Karpas-422 (cell line): Measurements from ENCODE around the gene FSTL5. TPM values are rescaled to one million over a fixed set of nuclear protein-coding genes. Genes with fewer than 3 reads are reported as not detected.

ENCODE experiments used
- DNase-seq: peaks from one replicate; pipeline ENCODE4 v3.0.0-alpha.2; 2015
- H2AFZ ChIP-seq: fragments of 200-600 bp; sonication (generic); 2 replicates; pipeline ENCODE4 v1.6.1; 2014; ENCODE audit warnings: antibody characterized with exemption, low read length, mixed read lengths
- H3K27ac ChIP-seq: fragments of 200-600 bp; sonication (generic); 2 replicates; pipeline ENCODE4 v1.5.1; 2014; ENCODE audit warnings: mild to moderate bottlenecking, low read length, moderate library complexity
- H3K27me3 ChIP-seq: fragments of 200-600 bp; sonication (generic); 2 replicates; pipeline ENCODE4 v1.6.1; 2014; ENCODE audit warnings: low read length, mixed read lengths
- H3K36me3 ChIP-seq: fragments of 200-600 bp; sonication (generic); 2 replicates; pipeline ENCODE4 v1.6.1; 2014; ENCODE audit warnings: low read length, mixed read lengths; ENCODE audit not compliant: insufficient read depth
- H3K4me1 ChIP-seq: fragments of 200-600 bp; sonication (generic); 2 replicates; pipeline ENCODE4 v1.6.1; 2014; ENCODE audit warnings: mild to moderate bottlenecking, low read length, mixed read lengths
- H3K4me2 ChIP-seq: fragments of 200-600 bp; sonication (generic); 2 replicates; pipeline ENCODE4 v1.6.1; 2014; ENCODE audit warnings: low read length, low read depth, mild to moderate bottlenecking; ENCODE audit not compliant: poor library complexity, severe bottlenecking
- H3K4me3 ChIP-seq: fragments of 200-600 bp; sonication (generic); 2 replicates; pipeline ENCODE4 v1.5.1; 2014; ENCODE audit warnings: mild to moderate bottlenecking, antibody characterized with exemption, low read length, mixed read lengths
- H3K79me2 ChIP-seq: fragments of 200-600 bp; sonication (generic); 2 replicates; pipeline ENCODE4 v1.6.1; 2014; ENCODE audit warnings: mild to moderate bottlenecking, low read length, mixed read lengths
- H3K9ac ChIP-seq: fragments of 200-600 bp; sonication (generic); 2 replicates; pipeline ENCODE4 v1.6.0; 2014; ENCODE audit warnings: low read length
- H3K9me2 ChIP-seq: fragments of 200-600 bp; sonication (generic), shearing (Covaris generic); replicated peaks from 2 replicates; pipeline ENCODE4 v1.6.0; 2014; ENCODE audit warnings: mild to moderate bottlenecking, low read length, moderate library complexity; ENCODE audit not compliant: insufficient read depth
- H3K9me3 ChIP-seq: fragments of 300-700, 200-600 bp; sonication (generic); 2 replicates; pipeline ENCODE4 v1.6.1; 2014; ENCODE audit warnings: low read length, mixed read lengths
- H4K20me1 ChIP-seq: fragments of 200-600 bp; sonication (generic); 2 replicates; pipeline ENCODE4 v1.6.1; 2014; ENCODE audit warnings: mild to moderate bottlenecking, antibody characterized with exemption, low read length, low read depth; ENCODE audit not compliant: insufficient read depth
- total RNA-seq: library from RNA; depleted of rRNA; stranded (reverse); fragments of >200 nt; shearing (Covaris generic); gene quantifications from 2 replicates; pipeline ENCODE4 v1.2.3, GENCODE V29; 2014; ENCODE audit warnings: low replicate concordance

FSTL5 gene
- total RNA-seq, 1 experiment from 2014 or later, result not detected

DNA sequence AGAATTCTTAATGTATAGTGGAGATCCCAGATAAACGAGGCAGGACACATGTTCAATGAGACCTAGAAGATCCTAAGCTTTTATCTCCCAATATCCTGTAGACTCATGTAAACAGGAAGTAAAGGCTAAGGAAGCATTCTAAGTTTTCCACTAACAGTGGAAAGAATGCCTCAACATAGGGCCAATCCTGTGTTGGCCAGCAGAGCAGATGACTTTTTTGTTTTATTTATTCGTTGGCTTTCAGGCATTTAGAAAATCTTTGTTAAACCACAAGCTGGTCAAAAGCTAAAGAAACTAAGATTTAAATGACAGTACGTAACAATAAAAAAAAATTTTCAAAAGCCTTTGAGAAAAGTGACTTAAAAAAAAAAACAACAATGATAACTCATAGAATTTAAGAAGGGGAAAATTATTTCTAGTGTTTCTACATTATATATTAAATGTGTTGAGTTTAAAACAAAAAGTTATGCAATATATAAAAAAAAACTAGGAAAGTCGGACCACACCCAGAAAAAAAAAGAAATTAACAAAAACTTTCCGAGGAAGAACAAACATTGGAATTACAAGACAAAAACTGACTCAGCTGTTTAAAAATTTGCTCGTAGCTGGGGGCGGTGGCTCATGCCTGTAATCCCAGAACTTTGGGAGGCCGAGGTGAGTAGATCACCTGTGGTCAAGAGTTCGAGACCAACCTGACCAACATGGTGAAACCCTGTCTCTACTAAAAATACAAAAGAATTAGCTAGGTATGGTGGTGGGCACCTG, 759.3 kb downstream of the FSTL5 start:
- H3K9me2 ChIP-seq, result no peaks in the 10 kb centered on the region
- H3K27me3 ChIP-seq, result no peaks in the 10 kb centered on the region
- H3K4me2 ChIP-seq, result no peak overlapping the region
- H3K36me3 ChIP-seq, result no peaks in the 10 kb centered on the region
- no peak for DNase-seq
- H3K4me3 ChIP-seq, result no peak overlapping the region
- H3K4me1 ChIP-seq, result no peaks in the 10 kb centered on the region
- H3K27ac ChIP-seq, result no peak overlapping the region
- peaks cover 44% of the 10 kb centered on the region for H3K9me3 ChIP-seq
- H2AFZ ChIP-seq, result no peak overlapping the region
- H4K20me1 ChIP-seq, result no peaks in the 10 kb centered on the region
- no peak overlapping the region for H3K9ac ChIP-seq
- H3K79me2 ChIP-seq, result no peaks in the 10 kb centered on the region

DNA sequence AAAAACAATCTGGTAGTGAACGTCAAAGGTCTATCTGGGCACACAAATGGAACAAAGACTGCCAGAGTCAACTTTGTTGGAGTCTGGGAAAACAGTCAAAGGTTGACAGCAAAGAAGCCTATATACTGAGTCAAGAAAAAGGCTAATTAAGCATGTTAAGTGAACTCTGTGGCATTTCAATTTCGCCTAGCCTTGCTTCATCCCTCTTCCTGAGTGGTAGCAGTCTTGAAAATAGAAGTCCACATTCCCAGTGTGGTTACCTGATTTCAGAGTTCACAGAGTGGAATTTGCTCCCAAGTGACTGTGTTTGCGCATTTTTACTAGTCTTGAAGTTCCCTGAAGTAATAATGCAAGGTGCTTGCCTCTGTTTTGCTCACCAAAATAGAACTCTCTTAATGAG, 760.0 kb downstream of the FSTL5 start:
- H3K4me2 ChIP-seq, result no peak overlapping the region
- H3K36me3 ChIP-seq, result no peaks in the 10 kb centered on the region
- H3K4me1 ChIP-seq, result no peaks in the 10 kb centered on the region
- no peaks in the 10 kb centered on the region for H3K9me2 ChIP-seq
- H4K20me1 ChIP-seq, result no peaks in the 10 kb centered on the region
- DNase-seq, result no peak
- H3K79me2 ChIP-seq, result no peaks in the 10 kb centered on the region
- H3K9me3 ChIP-seq, result peaks cover 41% of the 10 kb centered on the region
- no peak overlapping the region for H3K4me3 ChIP-seq
- H3K27me3 ChIP-seq, result no peaks in the 10 kb centered on the region
- H3K27ac ChIP-seq, result no peak overlapping the region
- H2AFZ ChIP-seq, result no peak overlapping the region
- no peak overlapping the region for H3K9ac ChIP-seq

DNA sequence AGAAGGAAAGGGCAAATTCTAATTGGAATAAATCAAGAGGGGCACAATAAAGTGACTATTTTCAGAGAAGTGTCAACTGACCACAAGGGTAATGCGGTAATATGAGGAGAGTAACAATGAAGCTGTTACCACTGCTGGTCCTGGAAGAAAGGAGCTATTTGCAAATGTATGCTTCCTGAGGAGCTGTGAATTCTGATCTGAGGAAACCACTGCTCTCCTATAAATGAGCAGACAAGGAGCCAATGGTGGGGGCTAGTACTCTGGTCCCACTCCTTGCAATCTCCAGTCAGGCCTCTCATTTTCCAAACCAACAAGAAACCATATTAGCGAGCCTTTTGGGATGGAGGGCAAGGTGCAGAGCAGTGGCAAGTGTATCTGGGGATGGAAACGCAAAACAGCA, 770.2 kb downstream of the FSTL5 start:
- no peak overlapping the region for H3K27ac ChIP-seq
- H3K4me2 ChIP-seq, result no peak overlapping the region
- H3K27me3 ChIP-seq, result no peaks in the 10 kb centered on the region
- H3K9me2 ChIP-seq, result no peaks in the 10 kb centered on the region
- H3K79me2 ChIP-seq, result no peaks in the 10 kb centered on the region
- H4K20me1 ChIP-seq, result no peaks in the 10 kb centered on the region
- DNase-seq, result no peak
- H3K4me3 ChIP-seq, result no peak overlapping the region
- H3K36me3 ChIP-seq, result no peaks in the 10 kb centered on the region
- H3K4me1 ChIP-seq, result no peaks in the 10 kb centered on the region
- no peak overlapping the region for H3K9ac ChIP-seq
- no peak overlapping the region for H2AFZ ChIP-seq
- peaks cover 40% of the 10 kb centered on the region for H3K9me3 ChIP-seq

DNA sequence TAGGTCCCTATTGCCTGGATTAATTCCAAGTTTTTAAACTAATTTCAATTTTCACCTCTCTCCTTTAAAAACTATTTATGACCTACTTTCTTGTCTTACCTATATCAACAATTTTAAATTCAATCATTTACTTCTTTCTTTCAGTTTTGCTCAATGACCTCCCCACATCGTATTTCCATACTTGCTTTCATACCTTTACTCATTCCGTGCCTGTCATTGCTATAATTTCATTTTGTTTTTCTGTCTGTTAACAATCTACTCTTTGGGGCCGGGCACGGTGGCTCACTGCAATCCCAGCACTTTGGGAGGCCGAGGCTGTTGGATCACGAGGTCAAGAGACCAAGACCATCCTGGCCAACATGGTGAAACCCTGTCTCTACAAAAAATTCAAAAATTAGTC, 781.1 kb downstream of the FSTL5 start:
- Histone ChIP-seq H3K9me2 (no peaks in the 10 kb centered on the region; the same call in 1 of the 2 replicates), H2AFZ (no peak overlapping the region), H3K9ac (no peak overlapping the region), H3K4me2 (no peak overlapping the region), H3K4me1 (no peaks in the 10 kb centered on the region), H3K9me3 (peaks cover 22% of the 10 kb centered on the region), H3K27ac (no peak overlapping the region), H3K4me3 (no peak overlapping the region), H3K27me3 (no peaks in the 10 kb centered on the region), H3K36me3 (no peaks in the 10 kb centered on the region), H4K20me1 (no peaks in the 10 kb centered on the region), H3K79me2 (no peaks in the 10 kb centered on the region)
- no peak for DNase-seq

DNA sequence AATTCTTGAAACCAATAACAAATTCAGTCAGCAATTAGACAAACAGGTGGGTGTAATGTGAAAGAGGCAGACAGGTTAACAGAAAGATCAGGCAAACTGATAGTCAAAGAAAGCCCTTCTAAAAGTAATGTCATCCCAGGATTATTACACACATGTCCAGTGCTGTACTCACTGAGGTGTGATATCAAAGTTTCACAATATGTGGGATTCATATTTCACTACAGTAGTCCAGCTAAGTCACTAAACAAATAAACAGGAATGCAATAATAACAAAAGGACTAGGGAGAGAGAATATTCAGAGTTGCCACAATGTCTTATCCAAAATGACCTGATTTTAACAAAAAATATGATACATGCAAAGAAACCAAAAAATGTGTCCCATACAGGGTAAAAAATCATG, 787.5 kb downstream of the FSTL5 start:
- Histone ChIP-seq H2AFZ (no peak overlapping the region), H3K4me3 (no peak overlapping the region), H4K20me1 (no peaks in the 10 kb centered on the region), H3K9me3 (peaks cover 52% of the 10 kb centered on the region), H3K36me3 (no peaks in the 10 kb centered on the region), H3K27ac (no peak overlapping the region), H3K9ac (no peak overlapping the region), H3K27me3 (no peaks in the 10 kb centered on the region), H3K9me2 (no peaks in the 10 kb centered on the region; the same call in 1 of the 2 replicates), H3K79me2 (no peaks in the 10 kb centered on the region), H3K4me1 (no peaks in the 10 kb centered on the region), H3K4me2 (no peak overlapping the region)
- DNase-seq, result no peak

DNA sequence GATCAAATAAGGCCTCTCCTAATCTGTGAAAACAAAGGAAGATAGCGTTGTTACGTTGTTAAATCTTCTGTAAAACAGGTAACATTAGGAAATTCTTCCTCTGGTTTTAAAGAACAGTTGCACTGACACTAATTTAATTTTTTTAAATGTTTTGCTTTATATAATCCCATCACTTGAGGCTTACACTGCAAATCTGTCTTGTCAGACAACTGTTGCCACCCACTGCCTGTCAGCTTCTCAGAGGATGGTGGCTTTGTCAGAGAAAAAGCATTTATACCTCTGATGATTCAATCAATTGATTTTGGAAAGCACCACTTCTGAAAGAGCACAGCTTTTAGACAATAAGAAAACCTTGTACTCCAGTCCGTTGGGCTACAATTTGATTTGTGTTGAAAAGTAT, 799.1 kb downstream of the FSTL5 start:
- Histone ChIP-seq H3K27ac (no peak overlapping the region), H3K9me3 (peaks cover 32% of the 10 kb centered on the region), H3K36me3 (no peaks in the 10 kb centered on the region), H4K20me1 (no peaks in the 10 kb centered on the region), H3K27me3 (no peaks in the 10 kb centered on the region), H3K9ac (no peak overlapping the region), H3K4me2 (no peak overlapping the region), H2AFZ (no peak overlapping the region), H3K9me2 (no peaks in the 10 kb centered on the region), H3K4me1 (no peaks in the 10 kb centered on the region), H3K79me2 (no peaks in the 10 kb centered on the region), H3K4me3 (no peak overlapping the region)
- DNase-seq, result no peak

DNA sequence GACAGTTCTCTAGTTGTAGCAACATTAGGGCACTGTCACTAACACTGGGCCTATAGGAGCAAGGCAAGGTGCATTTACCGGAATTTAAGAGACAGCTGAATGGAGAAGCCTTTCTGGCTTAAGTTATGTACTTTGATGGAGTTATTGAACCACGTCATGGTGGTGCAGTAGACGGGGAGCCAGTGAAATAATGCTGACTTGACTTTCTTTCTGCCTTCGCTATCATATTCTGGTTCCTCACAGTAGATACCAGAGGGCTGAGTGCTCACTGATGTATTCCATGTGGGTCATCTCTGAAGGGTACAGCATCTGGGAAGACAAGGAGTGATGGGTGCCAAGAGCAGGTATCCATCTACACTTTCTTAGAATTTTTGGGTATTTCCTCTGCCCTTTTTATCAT, 802.8 kb downstream of the FSTL5 start:
- no peaks in the 10 kb centered on the region for H3K79me2 ChIP-seq
- H3K27ac ChIP-seq, result no peak overlapping the region
- no peaks in the 10 kb centered on the region for H4K20me1 ChIP-seq
- peaks cover 36% of the 10 kb centered on the region for H3K9me3 ChIP-seq
- H3K4me1 ChIP-seq, result no peaks in the 10 kb centered on the region
- no peaks in the 10 kb centered on the region for H3K27me3 ChIP-seq
- H3K9me2 ChIP-seq, result no peaks in the 10 kb centered on the region
- H3K36me3 ChIP-seq, result no peaks in the 10 kb centered on the region
- no peak overlapping the region for H3K4me3 ChIP-seq
- H2AFZ ChIP-seq, result no peak overlapping the region
- H3K9ac ChIP-seq, result no peak overlapping the region
- DNase-seq, result no peak
- no peak overlapping the region for H3K4me2 ChIP-seq

DNA sequence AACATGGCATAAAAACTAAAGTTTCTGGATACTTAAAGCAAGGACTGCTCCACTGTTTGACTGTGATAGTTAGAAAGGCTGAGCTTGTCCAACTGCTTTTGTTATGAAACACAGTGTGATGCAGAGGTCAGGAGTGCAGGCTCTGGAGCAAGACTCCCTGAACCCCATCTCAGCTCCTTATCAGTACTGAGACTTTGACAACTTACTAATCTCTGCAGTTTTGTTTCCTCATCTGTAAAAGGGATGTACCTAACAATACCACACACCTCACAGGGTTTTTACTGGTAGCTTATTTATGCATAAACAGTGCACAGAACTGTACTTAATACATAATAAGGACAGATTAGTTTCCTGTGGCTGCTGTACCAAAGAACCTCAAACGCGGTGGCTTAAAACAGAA, 804.3 kb downstream of the FSTL5 start:
- Histone ChIP-seq H3K9me3 (peaks cover 42% of the 10 kb centered on the region), H3K79me2 (no peaks in the 10 kb centered on the region), H3K4me1 (no peaks in the 10 kb centered on the region), H3K36me3 (no peaks in the 10 kb centered on the region), H3K27me3 (no peaks in the 10 kb centered on the region), H3K9ac (no peak overlapping the region), H3K4me3 (no peak overlapping the region), H3K4me2 (no peak overlapping the region), H3K27ac (no peak overlapping the region), H2AFZ (no peak overlapping the region), H4K20me1 (no peaks in the 10 kb centered on the region), H3K9me2 (no peaks in the 10 kb centered on the region)
- DNase-seq, result no peak
